ENCODE measurements around the gene SSTR1. TPM values are rescaled to one million over a fixed set of nuclear protein-coding genes. Genes with fewer than 3 reads are reported as not detected.

SSTR1 gene
- total and polyA plus RNA-seq, 9 donors: under 0.01 to 0.94 (median 0.28) TPM

DNA sequence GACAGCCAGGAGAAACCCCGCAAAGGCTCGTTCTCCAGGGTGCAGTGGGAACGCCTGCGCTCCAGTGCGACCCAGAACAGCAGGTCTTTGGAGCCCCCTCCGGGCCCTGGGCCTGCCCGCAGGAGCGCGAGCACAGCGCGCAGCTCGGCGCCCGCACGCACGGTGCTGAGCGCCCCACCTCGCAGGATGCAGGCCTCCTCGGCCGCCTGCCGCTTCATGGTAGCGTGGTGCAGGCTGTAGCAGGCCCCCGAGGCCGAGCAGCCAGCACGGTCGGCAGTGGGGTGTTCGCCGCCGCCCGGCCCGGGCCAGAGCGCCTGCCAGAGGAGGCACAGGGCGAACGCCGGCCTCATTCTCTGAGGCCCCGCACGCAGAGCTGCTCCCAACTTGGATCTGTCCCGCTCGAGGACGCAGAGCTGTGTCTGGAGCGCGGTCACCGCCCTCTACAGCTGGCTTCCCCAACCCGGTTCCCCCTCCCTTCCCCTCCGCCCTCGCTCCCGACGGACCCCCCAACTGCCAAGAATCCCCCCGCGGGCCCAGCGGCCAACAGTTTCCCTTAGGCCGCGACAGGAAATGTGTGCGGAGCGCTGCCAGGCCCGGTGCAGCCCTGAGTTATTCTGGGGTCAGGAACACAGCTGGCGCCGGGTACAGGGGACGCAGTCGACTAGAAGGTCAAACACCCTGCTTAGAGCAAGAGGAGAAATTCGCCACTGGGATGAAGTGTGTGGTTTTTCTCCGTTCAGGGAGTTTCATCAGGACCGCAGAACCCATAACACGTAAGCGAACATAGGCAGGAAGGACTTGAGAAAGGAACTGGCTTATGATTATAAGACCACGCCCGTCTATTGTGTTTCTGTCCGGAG, 48.2 kb downstream of the SSTR1 start, which contains the start of gene CLEC14A:
CLEC14A (minus strand) TSS at position 421 of the 860 bp plus-strand sequence; CDS start at position 350, 71 bp downstream.
- H3K27me3 ChIP-seq (ENCODE audit: control insufficient read depth, insufficient read depth, low read length): peaks cover 19% of the 10 kb centered on the region
- H3K4me1 ChIP-seq (ENCODE audit: control insufficient read depth, insufficient read depth, low read length): peaks cover 8% of the 10 kb centered on the region
- H3K27ac ChIP-seq (ENCODE audit: low read length): peak within 1 kb of the TSS; percentile 92
- H3K36me3 ChIP-seq (ENCODE audit: control insufficient read depth, insufficient read depth, low read length): no peaks in the 10 kb centered on the region
- no peaks in the 10 kb centered on the region for H3K9me3 ChIP-seq (replicated peaks; ENCODE audit: control insufficient read depth, low read depth, low read length)
- peak; percentile 96 for DNase-seq
- WGBS (ENCODE audit: insufficient coverage): 1% methylated on average over 59 of the region's 68 CpGs
- H3K4me3 ChIP-seq (ENCODE audit: low read length): peak within 1 kb of the TSS; percentile 68

- H3K4me3 ChIP-seq (ENCODE audit: low read length): peak overlapping the region; percentile 68
- no peaks in the 10 kb centered on the region for H3K9me3 ChIP-seq (replicated peaks; ENCODE audit: control insufficient read depth, low read depth, low read length)
- H3K27me3 ChIP-seq (ENCODE audit: control insufficient read depth, insufficient read depth, low read length): peaks cover 19% of the 10 kb centered on the region
- no peaks in the 10 kb centered on the region for H3K36me3 ChIP-seq (ENCODE audit: control insufficient read depth, insufficient read depth, low read length)
- H3K4me1 ChIP-seq (ENCODE audit: control insufficient read depth, insufficient read depth, low read length): peaks cover 8% of the 10 kb centered on the region
- no peak for DNase-seq
- peak overlapping the region; percentile 92 for H3K27ac ChIP-seq (ENCODE audit: low read length)
- whole genome bisulfite sequencing (ENCODE audit: insufficient coverage): no CpG with 5 or more reads among the region's 5 CpGs
These were observed 48.8 kb downstream of the SSTR1 start for GRCh38 chr14:38256533-38256840.

GRCh38 chr14:38257507-38257906, 49.8 kb downstream of the SSTR1 start:
- Histone ChIP-seq H3K4me1 (ENCODE audit: control insufficient read depth, insufficient read depth, low read length) (peaks cover 8% of the 10 kb centered on the region), H3K36me3 (ENCODE audit: control insufficient read depth, insufficient read depth, low read length) (no peaks in the 10 kb centered on the region), H3K27me3 (ENCODE audit: control insufficient read depth, insufficient read depth, low read length) (peaks cover 19% of the 10 kb centered on the region), H3K9me3 (replicated peaks; ENCODE audit: control insufficient read depth, low read depth, low read length) (no peaks in the 10 kb centered on the region), H3K4me3 (ENCODE audit: low read length) (no peak overlapping the region), H3K27ac (ENCODE audit: low read length) (no peak overlapping the region)
- no peak for DNase-seq
- WGBS (ENCODE audit: insufficient coverage): no CpG with 5 or more reads among the region's 2 CpGs

- Histone ChIP-seq H3K4me1 (ENCODE audit: control insufficient read depth, insufficient read depth, low read length) (no peaks in the 10 kb centered on the region), H3K27me3 (ENCODE audit: control insufficient read depth, insufficient read depth, low read length) (no peaks in the 10 kb centered on the region), H3K36me3 (ENCODE audit: control insufficient read depth, insufficient read depth, low read length) (no peaks in the 10 kb centered on the region), H3K9me3 (replicated peaks; ENCODE audit: control insufficient read depth, low read depth, low read length) (no peaks in the 10 kb centered on the region), H3K4me3 (ENCODE audit: low read length) (no peak overlapping the region), H3K27ac (ENCODE audit: low read length) (no peak overlapping the region)
- DNase-seq: no peak
- WGBS (ENCODE audit: insufficient coverage): no CpG with 5 or more reads among the region's 1 CpG
These were observed 53.9 kb downstream of the SSTR1 start for GRCh38 chr14:38261620-38262019.

Other genes with a start within 250 kb of the SSTR1 start
- 21.3 TPM for gene CLEC14A, start 48.2 kb downstream of the SSTR1 start, total RNA-seq
- gene CLEC14A, start 48.2 kb downstream of the SSTR1 start, polyA plus RNA-seq (ENCODE audit: insufficient read depth in 1 of 8, insufficient read length in 8 of 8, low replicate concordance in 1 of 8): 10 to 100 TPM; 19.5 to 29.9 (median 27.8) TPM

Measured in muscle of leg (tissue), 11 donors.